Gastroesophageal sphincter (tissue), 3 donors: ENCODE data around the gene HS3ST5.

Source experiments
- CTCF ChIP-seq, 4 experiments: fragments of 200-600 bp in 2 of 4; fragments of 450-650 bp in 2 of 4; sonication (generic) in 1 of 4; IDR thresholded peaks; one replicate each; pipeline ENCODE4 v1.5.1; 2017 to 2019; ENCODE audit warnings: antibody characterized with exemption in 4 of 4, mild to moderate bottlenecking in 2 of 4, moderate library complexity in 2 of 4
- POLR2A ChIP-seq, 2 donors: fragments of 450-650 bp; IDR thresholded peaks; one replicate each; pipeline ENCODE4 v1.6.1; 2017; ENCODE audit warnings: antibody characterized with exemption in 2 of 2, mild to moderate bottlenecking in 2 of 2, moderate library complexity in 1 of 2
- POLR2AphosphoS5 ChIP-seq: sonication (generic); formaldehyde crosslinking; IDR thresholded peaks from one replicate; pipeline ENCODE4 v1.6.1; 2017; ENCODE audit warnings: antibody characterized with exemption

DNA sequence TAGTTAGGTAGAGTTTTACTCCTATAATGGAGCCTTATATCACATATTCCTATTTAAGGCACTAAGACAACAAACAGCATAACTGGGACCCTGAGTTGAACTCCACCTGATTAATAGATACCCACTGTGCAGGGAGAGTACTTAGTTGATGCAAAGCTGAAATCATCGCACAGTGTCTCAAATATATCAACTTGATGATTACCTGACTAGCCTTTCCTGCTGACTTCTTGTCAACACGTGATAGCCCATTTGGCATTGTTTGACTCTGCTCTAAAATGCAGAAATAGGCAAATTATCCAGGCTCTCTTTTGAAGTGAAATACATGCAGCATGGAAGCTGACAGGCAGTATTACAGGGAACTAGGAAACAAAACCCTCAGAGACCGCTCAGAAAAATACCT, 217.2 kb downstream of the HS3ST5 start:
- TF ChIP-seq CTCF (IDR thresholded peaks at IDR 0.05) (no peak), POLR2AphosphoS5 (no peak), POLR2A (IDR thresholded peaks at IDR 0.05) (no peak)
